HG03280 (cell line): ENCODE measurements around the gene TMEM174.

ENCODE experiments used
- ATAC-seq: cut with Tn5 transposase; IDR thresholded peaks from one replicate; pipeline ENCODE4 v1.9.1; 2021; ENCODE audit warnings: mild to moderate bottlenecking, moderate library complexity; ENCODE audit not compliant: unreplicated experiment

TMEM174 gene

DNA sequence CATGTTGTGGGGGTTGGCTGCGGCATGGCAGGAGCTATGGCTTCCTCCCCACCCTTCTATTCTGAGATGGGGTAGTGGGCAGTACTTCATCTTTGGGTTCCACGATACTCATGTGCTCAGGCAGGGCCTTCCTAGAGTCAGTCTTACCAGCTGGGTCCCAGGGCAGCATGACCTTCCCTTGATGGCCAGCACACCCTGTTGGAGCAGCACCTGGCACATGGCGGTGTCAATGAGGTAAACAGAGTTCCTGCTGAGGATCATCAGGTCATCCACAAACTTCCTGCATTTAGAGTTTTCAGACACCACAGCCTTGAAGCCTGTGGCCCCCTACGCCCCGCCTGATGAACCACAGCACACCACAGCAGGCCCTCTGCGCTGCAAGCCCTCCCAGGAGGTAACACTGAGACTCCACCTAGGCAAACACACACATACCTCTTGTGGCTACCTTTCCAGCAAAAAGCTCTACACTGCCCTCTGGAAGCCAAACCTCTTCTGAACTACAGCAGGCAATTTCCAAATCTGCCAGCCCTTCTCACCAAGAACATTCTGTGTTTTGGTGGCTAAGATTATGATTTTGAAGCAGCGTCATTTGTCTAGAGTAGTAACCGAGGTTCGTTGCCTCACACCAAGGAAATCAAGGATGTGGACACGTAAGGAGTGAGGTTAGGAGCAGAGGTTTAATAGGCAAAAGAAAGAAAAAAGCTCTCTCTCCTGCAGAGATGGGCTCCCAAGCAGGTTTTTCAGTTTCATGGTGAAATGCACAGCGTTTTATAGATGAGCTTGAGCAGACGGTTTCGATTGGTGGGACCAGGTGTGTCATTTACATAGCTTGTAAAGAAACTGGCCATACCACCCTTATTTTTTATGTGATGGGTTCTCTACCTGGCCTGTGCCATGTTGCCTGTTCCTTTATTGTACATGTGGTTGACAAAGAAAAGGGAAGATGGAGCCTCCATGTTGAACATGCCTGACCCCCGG, 20.3 kb upstream of the TMEM174 start:
- no peak for ATAC-seq

DNA sequence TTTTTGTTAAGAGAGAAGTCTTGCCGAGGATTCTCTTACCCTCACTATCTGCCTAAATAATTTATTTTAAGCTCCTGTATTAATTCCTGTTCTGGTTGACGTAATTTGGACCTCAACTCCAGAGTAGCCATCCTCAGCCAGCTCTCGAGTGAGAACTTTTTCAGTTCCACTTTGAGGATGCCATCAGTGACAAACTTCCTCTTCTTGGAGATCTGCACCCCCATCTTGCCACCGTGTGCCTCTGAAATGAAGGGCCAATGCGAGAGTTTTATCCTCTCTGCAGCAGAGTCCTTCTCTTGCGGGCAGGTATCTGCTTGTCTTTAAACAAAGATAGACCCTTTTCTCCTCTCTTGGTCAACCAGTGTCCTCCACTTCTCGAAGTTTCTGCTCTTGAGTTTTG, 19.5 kb upstream of the TMEM174 start:
- no peak for ATAC-seq

DNA sequence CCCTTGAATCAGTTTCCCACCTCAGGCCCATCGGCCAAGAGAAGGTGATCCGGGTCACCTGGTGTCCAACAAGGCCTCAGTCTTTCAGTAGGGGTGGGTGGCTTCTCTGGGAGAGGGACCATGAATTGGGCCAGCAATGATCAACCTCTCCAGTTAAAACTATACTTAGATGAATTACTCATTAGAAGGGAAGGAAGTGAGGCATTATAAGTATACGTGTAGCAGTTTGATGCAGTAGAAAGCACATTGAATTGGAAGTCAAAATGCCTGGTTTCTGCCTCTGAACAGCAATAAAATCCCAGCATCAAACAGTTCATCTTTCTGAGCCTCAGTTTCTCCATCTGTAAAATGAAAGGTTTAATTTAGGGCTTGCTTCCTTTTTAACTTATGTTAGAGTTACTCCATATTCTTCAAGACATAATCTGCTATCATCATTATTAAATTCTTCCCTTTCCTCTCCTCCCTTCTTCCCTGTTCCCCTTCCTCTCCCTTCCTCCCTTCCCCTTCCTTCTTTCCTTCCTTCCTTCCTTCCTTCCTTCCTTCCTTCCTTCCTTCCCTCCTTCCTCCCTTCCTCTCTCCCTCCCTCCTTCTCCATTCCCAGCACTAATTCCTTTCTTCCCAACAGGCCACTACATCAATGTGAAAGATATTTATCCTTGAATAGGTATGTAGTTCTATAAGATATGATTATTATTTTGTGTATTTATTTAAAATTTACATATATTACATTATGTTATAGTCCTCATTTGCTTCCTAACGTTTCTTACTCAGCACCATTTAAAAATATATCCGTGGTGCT, 18.6 kb upstream of the TMEM174 start:
- ATAC-seq, result no peak

DNA sequence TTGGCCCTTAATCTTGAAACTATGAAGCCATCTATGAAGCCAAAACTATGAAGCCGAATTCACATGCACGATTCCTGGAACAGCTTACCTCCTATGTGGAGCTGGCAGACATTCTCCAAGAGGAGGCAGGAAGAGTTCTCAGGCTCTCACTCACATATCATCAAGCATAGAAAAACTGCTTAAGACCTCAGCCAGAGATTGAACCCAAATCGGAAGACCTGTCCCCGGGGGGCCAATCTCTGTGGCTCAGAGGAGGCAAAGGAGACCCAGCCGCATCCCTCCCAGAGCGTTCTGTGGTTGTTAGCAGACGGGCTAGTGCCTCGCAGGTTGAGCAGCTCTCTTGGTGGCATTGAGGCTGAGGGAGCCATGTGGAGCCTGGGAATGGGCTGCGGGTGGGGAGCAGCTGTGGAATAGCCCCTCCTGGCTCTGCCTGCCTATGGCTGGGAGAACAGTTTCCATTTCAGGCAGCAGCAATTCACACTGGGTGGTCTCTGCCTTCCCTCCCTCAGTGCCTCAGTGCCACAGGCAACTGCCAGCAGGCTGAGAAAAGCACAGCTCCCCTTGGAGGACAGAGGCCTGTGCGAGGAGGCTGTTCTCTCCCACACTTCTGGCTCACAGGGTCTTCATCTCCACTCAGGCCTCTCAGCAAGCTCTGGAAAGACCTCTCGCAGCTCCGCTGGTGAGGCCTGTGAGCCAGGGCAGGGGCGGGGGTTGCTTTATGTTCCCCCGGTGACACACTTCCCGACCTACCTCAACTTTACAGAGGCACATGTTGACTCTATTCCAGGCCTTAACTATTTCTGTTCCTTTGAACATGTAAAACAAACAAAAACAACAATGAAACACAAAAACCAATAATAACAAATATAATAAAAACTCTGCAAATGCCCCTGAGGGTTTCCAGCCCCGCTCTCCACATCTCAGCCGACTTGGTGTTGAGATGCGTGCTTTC, 17.4 kb upstream of the TMEM174 start:
- ATAC-seq, result no peak

DNA sequence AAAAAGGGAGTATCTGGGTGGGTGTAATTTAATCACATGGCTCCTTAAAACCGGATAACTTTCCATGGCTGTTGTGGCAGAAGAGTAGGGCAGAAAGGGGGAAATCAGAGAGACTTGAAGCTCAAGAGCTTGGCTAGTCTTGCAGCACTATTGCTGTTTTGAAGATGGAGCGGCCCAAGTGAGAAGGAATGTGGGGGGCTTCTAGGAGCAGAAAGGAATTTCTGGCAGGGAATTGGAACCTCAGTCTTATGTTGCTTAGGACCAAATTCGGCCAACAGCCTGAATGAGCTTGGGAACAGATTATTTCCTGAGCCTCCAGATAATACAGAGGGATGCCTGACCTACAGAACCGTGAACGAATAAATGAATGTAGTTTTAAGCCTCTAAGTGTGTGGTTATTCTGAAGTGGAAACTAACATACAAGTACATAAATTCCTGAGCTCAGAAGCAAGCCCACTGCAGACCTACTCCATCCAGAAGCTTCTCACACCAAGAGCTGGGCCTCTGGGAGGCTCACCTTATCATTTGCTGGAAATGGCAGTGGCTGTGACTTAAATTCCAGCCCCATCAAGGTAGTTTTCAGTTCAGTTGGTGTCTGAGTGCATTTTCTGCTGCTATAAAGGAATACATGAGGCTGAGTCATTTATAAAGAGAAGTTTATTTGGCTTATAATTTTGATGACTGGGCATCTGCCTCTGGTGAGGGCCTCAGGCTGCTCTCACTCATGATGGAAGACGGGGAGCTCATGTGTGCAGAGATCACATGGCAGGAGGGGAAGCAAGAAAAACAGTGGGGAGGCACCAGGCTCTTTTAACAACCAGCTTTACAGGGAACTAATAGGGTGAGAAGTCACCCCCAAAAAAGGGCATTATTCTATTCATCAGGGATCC, 15.3 kb upstream of the TMEM174 start:
- ATAC-seq, result no peak

DNA sequence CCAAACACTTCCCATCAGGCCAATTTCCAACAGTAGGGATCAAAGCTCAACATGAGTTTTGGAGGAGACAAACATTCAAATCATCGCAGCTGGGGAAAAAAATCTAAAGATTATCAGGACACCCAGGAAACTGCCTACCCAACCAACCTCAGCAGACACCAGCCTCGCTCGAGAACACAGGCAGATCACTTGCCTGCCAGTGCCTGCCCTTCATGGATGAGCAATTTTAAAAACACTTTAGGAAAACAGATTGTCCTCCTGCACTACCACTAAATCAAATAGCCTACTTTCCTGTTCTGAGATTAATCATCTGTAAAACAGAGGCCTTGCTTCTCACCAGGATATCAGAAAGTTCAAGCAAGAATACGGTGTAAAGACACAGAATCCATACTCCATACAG, 14.7 kb upstream of the TMEM174 start:
- no peak for ATAC-seq

DNA sequence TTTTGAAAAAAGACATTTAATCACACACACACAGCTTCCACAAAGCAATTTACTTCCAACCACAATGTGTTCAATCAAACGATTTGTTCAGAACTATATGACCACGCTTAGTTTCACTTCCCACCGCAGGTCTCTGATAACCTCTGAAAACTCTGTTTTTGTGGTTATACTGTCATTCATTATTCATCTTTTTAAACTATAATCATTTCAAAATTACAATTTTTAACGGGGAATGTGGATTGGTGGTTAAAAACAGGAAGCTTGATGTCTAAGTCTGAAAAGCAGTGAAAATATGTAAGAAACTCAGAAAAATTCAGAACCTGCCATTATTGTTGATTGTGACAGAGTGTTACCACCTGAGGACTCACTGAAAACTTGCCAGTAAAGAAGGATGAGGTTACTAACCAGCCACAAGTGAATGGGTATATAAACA, 12.7 kb upstream of the TMEM174 start:
- no peak for ATAC-seq

DNA sequence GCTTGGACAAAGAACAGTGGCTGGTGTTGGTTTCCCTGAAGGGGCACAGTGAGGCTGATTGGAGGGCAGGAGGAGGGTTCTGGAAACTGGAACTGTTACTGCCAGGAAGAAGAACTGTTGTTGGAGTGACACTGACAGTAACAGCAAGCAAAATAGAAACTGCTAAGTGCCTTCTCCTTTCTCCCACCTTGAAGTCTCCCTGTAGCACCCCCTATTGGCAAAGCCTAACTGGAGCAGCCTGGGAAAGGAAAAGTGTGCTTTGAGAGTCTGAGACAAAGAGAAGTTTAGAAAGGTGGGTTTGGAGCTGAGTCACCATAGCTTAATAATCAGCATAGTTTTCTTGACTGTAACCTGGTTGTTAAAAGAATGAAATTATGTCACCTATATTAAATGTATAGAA, 2.5 kb upstream of the TMEM174 start:
- no peak for ATAC-seq

DNA sequence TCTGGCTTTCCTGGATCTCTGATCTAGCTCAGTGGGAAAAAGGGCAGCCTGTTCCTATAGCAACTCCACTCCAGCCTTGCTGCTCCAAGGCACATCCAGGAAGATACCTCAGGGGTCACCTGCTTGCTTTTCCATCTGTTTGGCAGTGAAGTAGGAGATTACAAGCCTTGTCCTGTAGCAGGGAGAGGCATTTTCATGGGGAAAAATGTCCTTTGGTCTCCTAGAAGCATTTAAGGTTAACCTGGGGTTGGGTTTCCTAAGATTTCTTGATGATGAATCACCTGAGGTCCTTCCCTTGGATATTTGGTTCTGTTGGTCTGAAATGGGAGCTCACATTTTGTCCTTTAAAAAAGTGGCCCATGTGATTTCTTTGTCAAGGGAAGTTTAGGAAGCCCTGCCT, 1.5 kb upstream of the TMEM174 start:
- no peak for ATAC-seq

DNA sequence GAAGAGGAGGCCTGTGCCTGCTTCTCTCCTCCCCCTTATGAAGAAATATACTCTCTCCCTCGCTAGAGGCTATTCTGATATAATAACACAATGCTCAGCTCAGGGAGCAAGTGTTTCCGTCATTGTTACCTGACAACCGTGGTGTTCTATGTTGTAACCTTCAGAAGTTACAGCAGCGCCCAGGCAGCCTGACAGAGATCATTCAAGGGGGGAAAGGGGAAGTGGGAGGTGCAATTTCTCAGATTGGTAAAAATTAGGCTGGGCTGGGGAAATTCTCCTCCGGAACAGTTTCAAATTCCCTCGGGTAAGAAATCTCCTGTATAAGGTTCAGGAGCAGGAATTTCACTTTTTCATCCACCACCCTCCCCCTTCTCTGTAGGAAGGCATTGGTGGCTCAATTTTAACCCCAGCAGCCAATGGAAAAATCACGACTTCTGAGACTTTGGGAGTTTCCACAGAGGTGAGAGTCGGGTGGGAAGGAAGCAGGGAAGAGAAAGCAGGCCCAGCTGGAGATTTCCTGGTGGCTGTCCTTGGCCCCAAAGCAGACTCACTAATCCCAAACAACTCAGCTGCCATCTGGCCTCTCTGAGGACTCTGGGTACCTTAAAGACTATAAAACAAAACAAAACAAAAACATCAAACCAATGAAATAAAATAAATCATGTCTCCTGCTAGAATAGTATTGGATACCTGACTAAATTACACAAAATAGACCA, 1.3 kb downstream of the TMEM174 start:
- ATAC-seq, result no peak

DNA sequence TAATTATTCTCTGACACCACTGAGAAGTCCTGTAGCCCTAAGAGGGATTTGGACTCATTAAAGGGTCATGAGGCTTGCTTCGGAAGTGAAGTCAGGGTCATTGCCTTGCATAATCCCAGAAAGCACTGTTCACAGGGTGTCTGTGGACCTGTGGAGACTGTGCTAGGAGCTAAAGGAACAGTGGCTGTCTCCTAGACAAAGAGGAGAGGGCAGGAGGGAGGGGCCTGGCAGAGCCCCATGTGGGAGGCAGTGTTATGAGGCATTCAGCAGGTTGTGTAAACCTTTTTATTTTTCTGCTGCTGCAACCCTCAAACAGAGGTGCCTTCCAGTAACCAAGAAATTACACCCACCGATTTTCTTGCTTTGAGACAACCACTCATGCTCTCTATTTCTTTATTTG, 3.3 kb downstream of the TMEM174 start:
- no peak for ATAC-seq

DNA sequence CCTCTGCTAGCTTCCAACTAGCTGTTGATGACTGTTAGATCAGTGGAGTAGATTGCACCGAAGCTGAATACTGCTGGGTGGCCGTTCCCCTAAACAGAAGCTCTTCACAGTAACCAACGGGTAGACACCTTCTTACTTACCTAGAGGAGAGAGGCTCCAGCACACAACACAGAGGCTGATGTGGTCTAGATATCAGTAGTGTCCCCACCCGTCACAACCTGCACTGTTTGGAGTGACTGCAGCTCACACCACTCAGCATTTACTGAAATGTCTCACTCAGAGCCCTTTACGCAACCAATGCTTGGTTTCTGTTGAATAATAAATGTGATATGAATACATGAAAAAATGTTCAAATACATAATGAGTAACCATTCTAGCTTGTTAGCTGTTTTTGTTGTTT, 5.3 kb downstream of the TMEM174 start:
- no peak for ATAC-seq

DNA sequence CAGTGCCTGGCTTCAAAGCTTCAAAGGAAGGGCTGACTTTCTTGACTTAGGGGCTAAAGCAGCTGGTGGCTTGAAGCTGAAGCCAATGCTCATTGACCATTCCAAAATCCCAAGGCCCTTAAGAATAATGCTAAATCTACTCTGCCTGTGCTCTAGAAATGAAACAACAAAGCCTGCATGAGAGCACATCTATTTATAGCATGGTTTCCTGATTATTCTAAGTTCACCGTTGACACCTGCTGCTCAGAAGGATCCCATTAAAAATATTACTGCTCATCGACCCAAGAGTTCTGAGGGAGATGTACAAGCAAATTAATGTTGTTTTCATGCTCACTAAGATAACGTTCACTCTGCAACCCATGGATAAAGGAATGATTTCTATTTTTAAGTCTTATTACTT, 6.7 kb downstream of the TMEM174 start:
- ATAC-seq, result no peak

DNA sequence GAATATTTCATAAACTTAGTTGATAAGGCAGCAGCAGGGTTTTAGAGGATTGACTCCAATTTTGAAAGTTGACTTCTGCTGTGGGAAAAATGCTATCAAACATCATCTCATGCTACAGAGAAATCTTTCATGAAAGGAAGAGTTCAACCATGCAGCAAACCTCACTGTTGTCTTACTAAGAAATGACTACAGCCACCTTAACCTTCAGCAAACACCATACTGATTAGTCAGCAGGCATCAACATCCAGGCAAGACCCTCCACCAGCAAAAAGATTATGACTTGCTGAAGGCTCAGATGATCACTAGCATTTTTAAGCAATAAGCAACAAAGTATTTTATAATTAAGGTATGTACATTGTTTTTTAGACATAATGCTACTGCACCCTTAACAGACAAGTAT, 7.6 kb downstream of the TMEM174 start:
- ATAC-seq, result no peak

DNA sequence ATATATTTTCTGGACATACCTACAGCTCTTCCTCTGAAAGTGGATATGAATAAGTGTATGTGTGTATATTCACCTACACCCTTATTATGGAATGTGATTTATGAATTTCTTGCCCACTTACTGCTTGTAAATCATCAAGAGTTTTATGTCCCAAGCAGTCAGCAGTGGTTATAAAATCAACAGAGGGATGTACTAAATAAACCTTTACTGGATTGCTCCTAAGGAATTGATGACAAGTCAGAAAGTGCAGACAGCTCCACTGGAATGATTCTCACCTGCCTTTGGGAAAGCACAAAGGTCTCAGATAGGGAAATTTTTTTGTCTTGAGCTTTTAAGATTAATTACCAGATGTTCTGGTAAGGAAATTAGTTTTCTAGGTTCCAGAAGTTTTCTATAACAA, 9.3 kb downstream of the TMEM174 start:
- ATAC-seq, result no peak

DNA sequence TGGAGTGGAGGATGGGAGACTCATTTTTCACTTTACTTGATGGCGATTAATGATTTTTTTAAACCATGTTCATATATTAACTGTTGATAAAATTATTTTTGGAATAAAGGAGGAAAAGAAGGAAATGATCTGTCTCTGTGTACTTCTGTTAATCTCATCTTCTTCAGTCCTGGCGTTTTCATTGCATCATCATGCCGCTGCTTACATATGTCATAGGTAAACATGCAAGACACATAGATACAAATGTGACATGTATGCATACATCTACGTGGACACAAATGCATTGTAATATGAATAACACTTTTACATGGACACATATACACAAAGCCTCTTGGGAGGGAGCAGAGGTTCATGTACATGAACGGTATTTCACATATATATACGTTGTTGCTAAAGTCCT, 10.0 kb downstream of the TMEM174 start:
- no peak for ATAC-seq

DNA sequence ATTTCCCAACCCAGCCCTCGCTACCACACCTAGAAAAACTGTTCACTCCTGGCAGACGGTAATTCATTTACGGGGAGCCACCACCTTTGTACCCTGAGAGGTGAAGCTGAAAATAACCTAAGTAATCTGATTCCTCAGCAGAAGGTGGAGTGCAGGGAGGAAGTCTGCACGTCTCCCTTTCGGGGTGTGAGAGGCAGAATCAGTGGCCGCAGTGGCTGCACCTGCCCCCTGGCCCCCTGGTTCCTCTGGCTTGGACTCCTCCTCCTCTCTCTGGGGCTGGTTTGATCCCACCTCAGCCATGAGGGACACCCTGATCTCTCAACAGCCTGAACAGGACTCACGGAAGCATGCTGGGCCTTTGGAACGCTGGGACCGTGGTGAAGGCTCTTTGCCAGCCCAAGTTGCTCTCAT, 10.5 kb downstream of the TMEM174 start:
- no peak for ATAC-seq

DNA sequence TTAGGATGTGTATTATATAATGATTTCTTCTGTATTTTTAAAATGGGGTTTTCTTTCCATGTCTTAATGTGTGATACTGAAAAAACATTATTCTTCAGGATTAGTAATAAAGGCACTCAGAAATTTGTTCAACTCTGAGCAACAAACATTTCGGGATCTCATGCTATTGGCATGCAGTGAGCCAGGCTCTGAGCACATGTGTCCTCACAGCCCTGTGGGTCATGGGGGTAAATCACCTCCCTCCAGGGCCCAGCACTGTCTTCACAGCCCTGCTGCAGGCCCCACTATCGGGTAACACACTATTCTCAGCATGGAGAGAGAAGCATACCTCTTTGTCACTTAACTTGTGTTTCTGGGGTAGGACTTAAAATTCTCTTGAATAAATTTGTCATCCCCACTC, 14.0 kb downstream of the TMEM174 start:
- ATAC-seq, result no peak
